IMR-90 (cell line): ENCODE results near the gene EZR. TPM values are rescaled to one million over a fixed set of nuclear protein-coding genes. Genes with fewer than 3 reads are reported as not detected.
A peak's percentile ranks its signal among the peaks of the same experiment; 100 is the strongest.

Experiments used
- ATAC-seq: fragments of 200-7000 bp; cut with Tn5 transposase; 2 replicates; pipeline ENCODE4 v1.9.1; 2020; ENCODE audit warnings: low read depth, mild to moderate bottlenecking, moderate library complexity
- BruUV-seq: library from RNA; stranded (reverse); fragments of 400-500 nt; replicated peaks from 2 replicates; lab custom pipeline; 2021; lab: Mats Ljungman, UMichigan
- CTCF ChIA-PET: fragments of 300-600 bp; formaldehyde crosslinking; extraction: SDS; loops from one replicate; lab custom pipeline; 2021; ENCODE audit warnings: antibody characterized with exemption; lab: Yijun Ruan, JAX
- POLR2A ChIA-PET: fragments of 300-600 bp; sonication (Branson Sonifier 250); formaldehyde crosslinking; loops from one replicate; lab custom pipeline; 2022; ENCODE audit warnings: antibody characterized with exemption; ENCODE audit not compliant: unreplicated experiment; lab: Charles Lee
- DNase-seq: peaks from one replicate; pipeline ENCODE4 v3.0.0; 2013
- H2AFZ ChIP-seq: replicated peaks from 2 replicates; pipeline ENCODE3; 2013; ENCODE audit warnings: low read length, mild to moderate bottlenecking; ENCODE audit not compliant: poor library complexity
- H2AK5ac ChIP-seq: 2 replicates; pipeline ENCODE4 v1.6.1; 2013; ENCODE audit warnings: low read depth, low read length, inconsistent platforms
- H2AK9ac ChIP-seq: replicated peaks from 2 replicates; pipeline ENCODE3; 2013; ENCODE audit warnings: mild to moderate bottlenecking, low read depth, low read length, moderate library complexity; ENCODE audit not compliant: poor library complexity
- H2BK120ac ChIP-seq: 2 replicates; pipeline ENCODE4 v1.6.1; 2013; ENCODE audit warnings: low read depth, low read length, inconsistent platforms
- H2BK15ac ChIP-seq: 3 replicates; pipeline ENCODE4 v1.6.1; 2013; ENCODE audit warnings: low read depth, low read length, inconsistent platforms
- H2BK20ac ChIP-seq: 2 replicates; pipeline ENCODE4 v1.6.1; 2013; ENCODE audit warnings: low read depth, mild to moderate bottlenecking, inconsistent platforms, low read length, moderate library complexity
- H2BK5ac ChIP-seq: 2 replicates; pipeline ENCODE4 v1.6.1; 2013; ENCODE audit warnings: mild to moderate bottlenecking, low read depth, low read length, inconsistent platforms; ENCODE audit not compliant: poor library complexity, severe bottlenecking
- H3K14ac ChIP-seq: replicated peaks from 2 replicates; pipeline ENCODE4 v1.6.1; 2013; ENCODE audit warnings: low read depth, low read length, inconsistent platforms
- H3K18ac ChIP-seq: 2 replicates; pipeline ENCODE4 v1.6.1; 2013; ENCODE audit warnings: low read depth, low read length, control low read depth
- H3K23ac ChIP-seq: 2 replicates; pipeline ENCODE4 v1.6.1; 2013; ENCODE audit warnings: low read depth, low read length, inconsistent platforms
- H3K27ac ChIP-seq: 2 replicates; pipeline ENCODE4 v1.5.1; 2013; ENCODE audit warnings: mild to moderate bottlenecking, control low read depth, low read length; ENCODE audit not compliant: insufficient read depth
- H3K27me3 ChIP-seq: 2 replicates; pipeline ENCODE4 v1.6.1; 2013; ENCODE audit warnings: low read length; ENCODE audit not compliant: control insufficient read depth, insufficient read depth
- H3K36me3 ChIP-seq: 2 replicates; pipeline ENCODE4 v1.6.1; 2013; ENCODE audit warnings: low read length, mixed read lengths; ENCODE audit not compliant: control insufficient read depth, insufficient read depth
- H3K4ac ChIP-seq: 2 replicates; pipeline ENCODE4 v1.6.1; 2013; ENCODE audit warnings: low read depth, low read length, inconsistent platforms
- H3K4me1 ChIP-seq: 2 replicates; pipeline ENCODE4 v1.6.1; 2013; ENCODE audit warnings: low read length, mixed read lengths; ENCODE audit not compliant: control insufficient read depth, insufficient read depth
- H3K4me2 ChIP-seq: 2 replicates; pipeline ENCODE4 v1.6.1; 2013; ENCODE audit warnings: low read depth, mild to moderate bottlenecking, control low read depth, low read length, moderate library complexity
- H3K4me3 ChIP-seq: 2 replicates; pipeline ENCODE4 v1.5.1; 2013; ENCODE audit warnings: low read depth, mild to moderate bottlenecking, control low read depth, low read length, moderate library complexity; ENCODE audit not compliant: insufficient read depth
- H3K56ac ChIP-seq: 2 replicates; pipeline ENCODE4 v1.6.1; 2013; ENCODE audit warnings: low read length, inconsistent platforms; ENCODE audit not compliant: insufficient read depth; ENCODE audit errors: extremely low read depth
- H3K79me1 ChIP-seq, 2 experiments: 2 replicates each; pipeline ENCODE4 v1.6.1; 2013; ENCODE audit warnings: low read length in 2 of 2, inconsistent platforms in 1 of 2, low read depth in 1 of 2
- H3K9ac ChIP-seq: 2 replicates; pipeline ENCODE4 v1.6.1; 2013; ENCODE audit warnings: low read depth, low read length, control low read depth
- H3K9me1 ChIP-seq: 2 replicates; pipeline ENCODE4 v1.6.1; 2013; ENCODE audit warnings: low read length, inconsistent platforms; ENCODE audit not compliant: insufficient read depth
- H3K9me3 ChIP-seq: 2 replicates; pipeline ENCODE4 v1.6.1; 2013; ENCODE audit warnings: low read length; ENCODE audit not compliant: control insufficient read depth, insufficient read depth
- H4K20me1 ChIP-seq: 2 replicates; pipeline ENCODE4 v1.6.1; 2013; ENCODE audit warnings: low read length, inconsistent platforms; ENCODE audit not compliant: insufficient read depth
- H4K5ac ChIP-seq: 2 replicates; pipeline ENCODE4 v1.6.1; 2013; ENCODE audit warnings: mild to moderate bottlenecking, low read depth, low read length, control low read depth
- H4K8ac ChIP-seq, 2 experiments: 2 replicates each; pipeline ENCODE4 v1.6.1; 2013; ENCODE audit warnings: low read depth in 2 of 2, low read length in 2 of 2, control low read depth in 1 of 2, inconsistent platforms in 1 of 2
- H4K91ac ChIP-seq: 2 replicates; pipeline ENCODE4 v1.6.1; 2013; ENCODE audit warnings: low read depth, low read length, inconsistent platforms; ENCODE audit not compliant: insufficient read depth
- BHLHE40 ChIP-seq: fragments of 150-350 bp; IDR thresholded peaks from 2 replicates; pipeline ENCODE4 v1.6.1; 2016; ENCODE audit warnings: mild to moderate bottlenecking, low read depth, low read length
- CHD1 ChIP-seq: IDR thresholded peaks from 2 replicates; pipeline ENCODE4 v1.6.1; 2012; ENCODE audit warnings: low read depth, low read length, improper control_type of control experiment
- FOS ChIP-seq: fragments of 150-350 bp; IDR thresholded peaks from 2 replicates; pipeline ENCODE4 v1.6.1; 2016; ENCODE audit warnings: low read depth, low read length
- MAZ ChIP-seq: IDR thresholded peaks from 2 replicates; pipeline ENCODE4 v1.6.1; 2012; ENCODE audit warnings: low read depth, mild to moderate bottlenecking, low read length, improper control_type of control experiment, moderate library complexity, borderline replicate concordance
- MXI1 ChIP-seq: IDR thresholded peaks from 2 replicates; pipeline ENCODE4 v1.6.1; 2012; ENCODE audit warnings: low read depth, mild to moderate bottlenecking, low read length, moderate library complexity, borderline replicate concordance
- POLR2A ChIP-seq: IDR thresholded peaks from 2 replicates; pipeline ENCODE4 v1.6.1; 2012; ENCODE audit warnings: mild to moderate bottlenecking, low read depth, low read length
- RAD21 ChIP-seq: IDR thresholded peaks from 2 replicates; pipeline ENCODE4 v1.6.1; 2012; ENCODE audit warnings: low read length, improper control_type of control experiment
- SMC3 ChIP-seq: fragments of 150-350 bp; IDR thresholded peaks from 2 replicates; pipeline ENCODE4 v1.6.1; 2016; ENCODE audit warnings: low read depth, mild to moderate bottlenecking, antibody characterized with exemption, low read length, moderate library complexity
- WGBS, 2 experiments: methylation state at CpG; one replicate each; pipeline versions ENCODE4 v1.1.5 to v1.1.7; 2013; ENCODE audit warnings: missing lambda C conversion rate in 2 of 2; ENCODE audit not compliant: insufficient read length in 1 of 2; ENCODE audit errors: extremely low coverage in 2 of 2; 5-methylcytosine and 5-hydroxymethylcytosine counted together
- dilution Hi-C: fragments of 300-500 bp; cut with HindIII; formaldehyde crosslinking; loops from one replicate; pipeline ENCODE4 v1.14.3; 2018; ENCODE audit warnings: low sequenced_read_pairs; ENCODE audit not compliant: unreplicated experiment
- in situ Hi-C: fragments of 300-500 bp; cut with MboI; formaldehyde crosslinking; loops from 3 replicates; pipeline ENCODE4 v1.14.3; 2019; ENCODE audit warnings: low sequenced_read_pairs, inconsistent platforms, mixed read lengths
- intact Hi-C: fragments of 100-400 bp; cut with micrococcal nuclease; formaldehyde crosslinking; loops from 2 replicates; pipeline ENCODE4 v1.10.0; 2022
- polyA plus RNA-seq, 3 experiments: library from polyadenylated mRNA; depleted of rRNA; stranded (reverse); fragments of >200 nt; gene quantifications; 2 replicates each; pipeline ENCODE4 v1.2.3, GENCODE V29; 2012; ENCODE audit warnings: low replicate concordance in 1 of 3
- total RNA-seq: library from RNA; depleted of rRNA; stranded (reverse); fragments of >200 nt; gene quantifications from 2 replicates; pipeline ENCODE4 v1.2.3, GENCODE V29; 2012
- TF ChIP-seq, protein P1 (sequence below): fragments of 150-350 bp; IDR thresholded peaks from 2 replicates; pipeline ENCODE4 v1.6.1; 2017; ENCODE audit warnings: mild to moderate bottlenecking, antibody characterized with exemption, low read length, low read depth
- TF ChIP-seq, protein P2 (sequence below): conservative IDR thresholded peaks from 2 replicates; pipeline ENCODE4 v1.5.1; 2012; ENCODE audit warnings: mild to moderate bottlenecking, low read depth, low read length, improper control_type of control experiment

Gene EZR
- total and polyA plus RNA-seq, 2 of the 4 experiments (the other 2 are of a cell fraction), result 83.8 to 145 TPM

GRCh38 chr6:158793432-158793831, 25.7 kb downstream of the EZR start:
- Histone ChIP-seq H3K18ac (no peak overlapping the region), H3K4me1 (peaks cover 2% of the 10 kb centered on the region; the same call in 1 of the 2 replicates), H2BK5ac (no peak overlapping the region), H4K20me1 (peaks cover 46% of the 10 kb centered on the region; the same call in 1 of the 2 replicates), H3K9me3 (no peaks in the 10 kb centered on the region), H3K36me3 (peaks cover 3% of the 10 kb centered on the region), H3K27me3 (no peaks in the 10 kb centered on the region), H4K5ac (no peak overlapping the region), H3K14ac (no peak overlapping the region), H2BK20ac (no peak overlapping the region), H2AK9ac (no peak overlapping the region), H4K91ac (no peak overlapping the region), H3K4me2 (no peak overlapping the region), H3K23ac (no peak overlapping the region), H4K8ac (no peak overlapping the region), H3K56ac (no peak overlapping the region), H3K9ac (no peak overlapping the region), H3K27ac (no peak overlapping the region), H3K4me3 (no peak overlapping the region), H2BK120ac (no peak overlapping the region), H2AK5ac (no peak overlapping the region), H3K4ac (no peak overlapping the region), H3K9me1 (peaks cover 14% of the 10 kb centered on the region; the same call in 1 of the 2 replicates), H2AFZ (no peak overlapping the region), H3K79me1 (peaks cover 34 to 72% of the 10 kb centered on the region in 2 experiments), H2BK15ac (no peak overlapping the region)
- WGBS, 2 experiments, result no CpG with 5 or more reads among the region's 1 CpG
- CTCF ChIA-PET, result interaction anchor here (0.9 to 1.2 kb wide), 3 partner anchors 30 to 180 kb away, joined by 3 to 5 read pairs (median 4); no protein-coding TSS in a partner anchor
- in situ Hi-C loops (no loop called here), dilution Hi-C loops (no loop called here), intact Hi-C loops (loop anchor here (1.0 to 10.0 kb wide), 3 partner anchors 86 to 311 kb away; no protein-coding TSS in a partner anchor)
- TF ChIP-seq FOS (no peak), CHD1 (no peak), SMC3 (peak; percentile 62), MAZ (no peak), RAD21 (peak; percentile 79), MXI1 (no peak), BHLHE40 (no peak), POLR2A (no peak)
- TF ChIP-seq, protein P1, sequence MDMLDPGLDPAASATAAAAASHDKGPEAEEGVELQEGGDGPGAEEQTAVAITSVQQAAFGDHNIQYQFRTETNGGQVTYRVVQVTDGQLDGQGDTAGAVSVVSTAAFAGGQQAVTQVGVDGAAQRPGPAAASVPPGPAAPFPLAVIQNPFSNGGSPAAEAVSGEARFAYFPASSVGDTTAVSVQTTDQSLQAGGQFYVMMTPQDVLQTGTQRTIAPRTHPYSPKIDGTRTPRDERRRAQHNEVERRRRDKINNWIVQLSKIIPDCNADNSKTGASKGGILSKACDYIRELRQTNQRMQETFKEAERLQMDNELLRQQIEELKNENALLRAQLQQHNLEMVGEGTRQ, result no peak
- TF ChIP-seq, protein P2, sequence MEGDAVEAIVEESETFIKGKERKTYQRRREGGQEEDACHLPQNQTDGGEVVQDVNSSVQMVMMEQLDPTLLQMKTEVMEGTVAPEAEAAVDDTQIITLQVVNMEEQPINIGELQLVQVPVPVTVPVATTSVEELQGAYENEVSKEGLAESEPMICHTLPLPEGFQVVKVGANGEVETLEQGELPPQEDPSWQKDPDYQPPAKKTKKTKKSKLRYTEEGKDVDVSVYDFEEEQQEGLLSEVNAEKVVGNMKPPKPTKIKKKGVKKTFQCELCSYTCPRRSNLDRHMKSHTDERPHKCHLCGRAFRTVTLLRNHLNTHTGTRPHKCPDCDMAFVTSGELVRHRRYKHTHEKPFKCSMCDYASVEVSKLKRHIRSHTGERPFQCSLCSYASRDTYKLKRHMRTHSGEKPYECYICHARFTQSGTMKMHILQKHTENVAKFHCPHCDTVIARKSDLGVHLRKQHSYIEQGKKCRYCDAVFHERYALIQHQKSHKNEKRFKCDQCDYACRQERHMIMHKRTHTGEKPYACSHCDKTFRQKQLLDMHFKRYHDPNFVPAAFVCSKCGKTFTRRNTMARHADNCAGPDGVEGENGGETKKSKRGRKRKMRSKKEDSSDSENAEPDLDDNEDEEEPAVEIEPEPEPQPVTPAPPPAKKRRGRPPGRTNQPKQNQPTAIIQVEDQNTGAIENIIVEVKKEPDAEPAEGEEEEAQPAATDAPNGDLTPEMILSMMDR, result peak; percentile 62
- ATAC-seq (peak; percentile 80), DNase-seq (peak; percentile 65)
- POLR2A ChIA-PET, result no interaction called here
- no TSS peak for BruUV-seq
